ENCODE measurements around the gene EML6. TPM values are rescaled to one million over a fixed set of nuclear protein-coding genes. Genes with fewer than 3 reads are reported as not detected.

Gene EML6
- total RNA-seq, 1 donor from 2014 or later = 8.1 TPM

DNA sequence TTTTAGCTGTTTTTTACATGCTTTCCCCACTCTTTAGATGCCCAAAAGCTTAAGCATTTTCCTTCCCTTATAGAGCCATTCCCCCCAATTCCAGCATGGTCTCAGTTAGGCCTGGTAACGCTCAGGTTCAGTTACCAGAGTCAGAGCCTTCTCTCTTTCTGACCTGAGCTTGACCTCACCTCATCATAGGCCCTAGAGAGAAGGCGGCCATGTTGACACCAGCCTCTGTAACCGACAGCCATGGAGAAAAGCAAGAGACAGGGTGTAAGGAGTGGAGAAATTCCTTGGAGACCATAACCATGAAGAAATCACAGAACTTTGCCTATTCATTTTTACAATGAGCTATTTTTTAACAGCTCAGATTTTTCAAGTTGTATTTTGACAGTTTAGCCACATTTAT, 227.3 kb downstream of the EML6 start:
- Mint-ChIP-seq H3K27me3 (ENCODE audit: low read depth) (no peaks in the 10 kb centered on the region), H3K27ac (ENCODE audit: unreplicated experiment) (no peak overlapping the region), H3K4me1 (peaks cover 47% of the 10 kb centered on the region), H3K4me3 (no peak overlapping the region), H3K9me3 (no peaks in the 10 kb centered on the region), H3K36me3 (ENCODE audit: low read depth) (no peaks in the 10 kb centered on the region)
- TF ChIP-seq, protein P1, sequence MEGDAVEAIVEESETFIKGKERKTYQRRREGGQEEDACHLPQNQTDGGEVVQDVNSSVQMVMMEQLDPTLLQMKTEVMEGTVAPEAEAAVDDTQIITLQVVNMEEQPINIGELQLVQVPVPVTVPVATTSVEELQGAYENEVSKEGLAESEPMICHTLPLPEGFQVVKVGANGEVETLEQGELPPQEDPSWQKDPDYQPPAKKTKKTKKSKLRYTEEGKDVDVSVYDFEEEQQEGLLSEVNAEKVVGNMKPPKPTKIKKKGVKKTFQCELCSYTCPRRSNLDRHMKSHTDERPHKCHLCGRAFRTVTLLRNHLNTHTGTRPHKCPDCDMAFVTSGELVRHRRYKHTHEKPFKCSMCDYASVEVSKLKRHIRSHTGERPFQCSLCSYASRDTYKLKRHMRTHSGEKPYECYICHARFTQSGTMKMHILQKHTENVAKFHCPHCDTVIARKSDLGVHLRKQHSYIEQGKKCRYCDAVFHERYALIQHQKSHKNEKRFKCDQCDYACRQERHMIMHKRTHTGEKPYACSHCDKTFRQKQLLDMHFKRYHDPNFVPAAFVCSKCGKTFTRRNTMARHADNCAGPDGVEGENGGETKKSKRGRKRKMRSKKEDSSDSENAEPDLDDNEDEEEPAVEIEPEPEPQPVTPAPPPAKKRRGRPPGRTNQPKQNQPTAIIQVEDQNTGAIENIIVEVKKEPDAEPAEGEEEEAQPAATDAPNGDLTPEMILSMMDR (conservative IDR thresholded peaks at IDR 0.05) = no peak
- no peak for DNase-seq (ENCODE audit: low read depth, low spot score)

DNA sequence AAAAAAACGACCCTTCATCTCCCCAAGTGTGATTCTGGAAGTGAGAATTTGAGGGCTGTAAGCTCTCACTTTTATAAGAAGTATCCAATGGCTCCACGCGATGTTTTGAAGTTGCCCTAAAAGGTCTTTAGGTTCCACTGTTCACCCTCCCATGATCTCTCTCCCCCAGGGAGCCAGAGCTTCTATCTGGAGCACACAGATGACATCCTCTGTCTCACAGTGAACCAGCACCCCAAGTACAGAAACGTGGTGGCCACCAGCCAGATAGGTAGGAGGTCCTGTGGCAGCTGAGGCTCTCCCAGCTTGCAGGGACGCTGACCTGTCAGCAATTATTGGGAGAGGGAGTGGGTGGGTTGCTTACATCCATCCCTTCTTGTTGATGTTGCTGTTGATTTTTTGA, 229.0 kb downstream of the EML6 start:
- H3K36me3 Mint-ChIP-seq (ENCODE audit: low read depth) = no peaks in the 10 kb centered on the region
- TF ChIP-seq, protein P1 (conservative IDR thresholded peaks at IDR 0.05) = no peak
- H3K27me3 Mint-ChIP-seq (ENCODE audit: low read depth) = no peaks in the 10 kb centered on the region
- no peak overlapping the region for H3K4me3 Mint-ChIP-seq
- H3K9me3 Mint-ChIP-seq = no peaks in the 10 kb centered on the region
- no peak for DNase-seq (ENCODE audit: low read depth, low spot score)
- peaks cover 31% of the 10 kb centered on the region for H3K4me1 Mint-ChIP-seq
- H3K27ac Mint-ChIP-seq (ENCODE audit: unreplicated experiment) = no peak overlapping the region

DNA sequence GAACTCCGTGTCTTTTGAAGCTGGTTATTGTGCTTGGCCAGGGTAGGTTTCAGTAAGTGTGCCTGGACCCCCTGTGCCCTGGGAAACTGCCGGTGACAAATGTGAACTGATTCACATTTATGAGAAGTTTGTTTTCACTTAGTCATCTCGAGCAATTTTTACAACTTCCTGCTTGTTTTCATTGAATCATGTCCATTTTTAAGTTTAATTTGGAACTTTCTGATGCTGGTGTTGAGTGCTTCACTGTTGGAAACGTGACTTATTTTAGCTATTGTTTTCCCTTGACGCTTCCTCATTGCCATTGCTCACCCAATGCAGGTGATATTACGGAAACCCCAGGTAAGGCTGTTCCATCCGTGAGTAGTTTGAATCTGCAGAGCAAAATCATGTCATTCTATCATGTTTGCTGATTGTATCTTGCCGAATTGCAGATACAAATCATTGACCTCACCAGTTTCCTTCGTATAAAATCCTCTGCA, 229.6 kb downstream of the EML6 start:
- Mint-ChIP-seq H3K27me3 (ENCODE audit: low read depth) (no peaks in the 10 kb centered on the region), H3K27ac (ENCODE audit: unreplicated experiment) (no peak overlapping the region), H3K36me3 (ENCODE audit: low read depth) (no peaks in the 10 kb centered on the region), H3K4me3 (no peak overlapping the region), H3K4me1 (peaks cover 25% of the 10 kb centered on the region), H3K9me3 (no peaks in the 10 kb centered on the region)
- DNase-seq (ENCODE audit: low read depth, low spot score) = no peak
- TF ChIP-seq, protein P1 (conservative IDR thresholded peaks at IDR 0.05) = no peak

DNA sequence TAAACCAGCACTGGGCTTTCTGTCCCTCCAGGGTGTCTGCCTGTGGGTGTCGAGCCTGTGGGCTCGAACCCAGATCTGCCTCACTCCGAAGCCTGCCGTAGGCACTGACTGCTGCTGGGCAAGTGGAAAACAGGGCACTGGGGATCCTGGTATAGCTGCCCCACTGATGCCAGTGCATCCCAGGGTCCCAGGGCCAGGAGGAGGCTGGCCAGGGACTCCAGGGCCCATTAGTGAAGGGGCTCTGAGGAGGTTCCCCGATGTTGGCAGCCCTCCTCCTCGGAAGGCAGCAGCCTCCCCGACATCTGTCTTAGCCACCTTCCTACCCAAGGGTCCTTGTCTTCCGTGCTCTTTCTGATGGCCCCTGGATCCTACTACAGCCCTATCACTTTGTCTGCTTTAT, 230.7 kb downstream of the EML6 start:
- no peak for DNase-seq (ENCODE audit: low read depth, low spot score)
- Mint-ChIP-seq H3K9me3 (no peaks in the 10 kb centered on the region), H3K36me3 (ENCODE audit: low read depth) (no peaks in the 10 kb centered on the region), H3K27ac (ENCODE audit: unreplicated experiment) (no peak overlapping the region), H3K4me1 (peaks cover 13% of the 10 kb centered on the region), H3K27me3 (ENCODE audit: low read depth) (no peaks in the 10 kb centered on the region), H3K4me3 (no peak overlapping the region)
- TF ChIP-seq, protein P1 (conservative IDR thresholded peaks at IDR 0.05) = no peak

DNA sequence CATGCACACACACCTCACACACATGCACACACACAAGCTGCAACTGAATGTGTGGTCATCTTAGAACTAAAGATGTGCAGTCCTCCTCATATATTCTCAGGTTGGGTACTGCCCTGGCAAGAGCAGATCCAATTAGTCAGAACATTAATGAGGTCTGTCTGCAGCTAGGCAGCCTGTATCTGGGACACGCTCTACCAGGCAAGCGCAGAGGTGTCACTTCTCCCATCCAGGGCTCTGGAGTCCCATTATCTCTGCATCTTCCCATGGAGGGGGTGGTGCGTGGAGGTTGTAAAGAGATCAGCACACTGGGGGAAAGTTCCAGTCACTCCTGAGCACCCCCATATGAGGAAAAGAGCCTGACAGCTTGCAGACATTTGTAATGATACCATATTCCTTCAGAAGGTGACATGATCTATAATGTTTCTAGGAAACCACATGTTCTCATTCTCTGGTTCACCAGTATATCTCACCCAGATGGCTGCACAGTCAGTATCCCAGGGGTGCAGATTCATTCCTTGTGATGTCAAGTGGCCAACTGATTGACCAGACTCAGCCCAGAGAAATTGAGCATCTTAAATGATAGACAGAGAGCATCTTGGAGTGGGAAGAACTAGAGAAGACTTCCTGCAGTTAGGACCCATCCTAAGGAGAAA, 231.4 kb downstream of the EML6 start:
- H3K4me3 Mint-ChIP-seq = no peak overlapping the region
- no peaks in the 10 kb centered on the region for H3K9me3 Mint-ChIP-seq
- H3K4me1 Mint-ChIP-seq = peaks cover 7% of the 10 kb centered on the region
- H3K27ac Mint-ChIP-seq (ENCODE audit: unreplicated experiment) = no peak overlapping the region
- H3K36me3 Mint-ChIP-seq (ENCODE audit: low read depth) = no peaks in the 10 kb centered on the region
- DNase-seq (ENCODE audit: low read depth, low spot score) = no peak
- no peaks in the 10 kb centered on the region for H3K27me3 Mint-ChIP-seq (ENCODE audit: low read depth)
- TF ChIP-seq, protein P1 (conservative IDR thresholded peaks at IDR 0.05) = no peak
